K562 (cell line): Measurements from ENCODE around the gene PRPF38A. TPM values are rescaled to one million over a fixed set of nuclear protein-coding genes. Genes with fewer than 3 reads are reported as not detected.
A peak's percentile ranks its signal among the peaks of the same experiment; 100 is the strongest.

Experiments used
- ARNT ChIP-seq, 2 experiments: fragments of 450-650 bp; IDR thresholded peaks; 2 replicates each; pipeline ENCODE4 v1.6.1; 2016; ENCODE audit warnings: mild to moderate bottlenecking in 1 of 2
- ASH1L ChIP-seq: fragments of 450-650 bp; IDR thresholded peaks from 2 replicates; pipeline ENCODE4 v1.6.1; 2018; ENCODE audit warnings: borderline replicate concordance, mild to moderate bottlenecking, low read depth; ENCODE audit not compliant: partially characterized antibody
- ATF2 ChIP-seq: sonication (generic); formaldehyde crosslinking; IDR thresholded peaks from 2 replicates; pipeline ENCODE4 v1.8.1; 2022; ENCODE audit warnings: missing genetic modification reagents
- CBX2 ChIP-seq: fragments of 200-600 bp; sonication (generic); IDR thresholded peaks from one replicate; pipeline ENCODE4 v1.6.1; 2012; ENCODE audit warnings: mild to moderate bottlenecking, low read length, inconsistent platforms; ENCODE audit not compliant: insufficient read depth, poor library complexity, severe bottlenecking
- EP400 ChIP-seq: fragments of 450-650 bp; IDR thresholded peaks from 2 replicates; pipeline ENCODE4 v1.6.1; 2017; ENCODE audit warnings: antibody characterized with exemption, mild to moderate bottlenecking, moderate library complexity
- KDM4B ChIP-seq, 2 experiments: fragments of 450-650 bp in 1 of 2; sonication (generic) in 1 of 2; IDR thresholded peaks; 2 replicates each; pipeline ENCODE4 v1.6.1; 2016 to 2017; ENCODE audit warnings: borderline replicate concordance in 2 of 2, antibody characterized with exemption in 1 of 2, low read depth in 1 of 2, mild to moderate bottlenecking in 1 of 2
- NR2C1 ChIP-seq, 2 experiments: fragments of 450-650 bp; IDR thresholded peaks; 2 replicates each; pipeline ENCODE4 v1.6.1; 2017; ENCODE audit warnings: mild to moderate bottlenecking in 2 of 2, antibody characterized with exemption in 1 of 2, inconsistent platforms in 1 of 2, missing compliant biosample characterization in 1 of 2, missing genetic modification characterization in 1 of 2
- RAD21 ChIP-seq, 2 experiments: fragments of 250-450 bp in 1 of 2; fragments of 450-650 bp in 1 of 2; sonication (Bioruptor Pico) in 1 of 2; formaldehyde crosslinking in 1 of 2; IDR thresholded peaks in 1 of 2; conservative IDR thresholded peaks in 1 of 2; 2 replicates each; pipeline versions ENCODE4 v1.4.0 to v1.8.0; 2020 to 2022; ENCODE audit warnings: mild to moderate bottlenecking in 2 of 2, moderate library complexity in 1 of 2
- RBM25 ChIP-seq: fragments of 200-400 bp; formaldehyde crosslinking; IDR thresholded peaks from 2 replicates; pipeline ENCODE4 v1.6.1; 2018; ENCODE audit warnings: low read length, low read depth, moderate library complexity; ENCODE audit not compliant: severe bottlenecking
- SFPQ ChIP-seq: fragments of 200-400 bp; formaldehyde crosslinking; IDR thresholded peaks from 2 replicates; pipeline ENCODE4 v1.6.1; 2017; ENCODE audit warnings: mild to moderate bottlenecking, low read depth, low read length, moderate library complexity
- STAT5A ChIP-seq: IDR thresholded peaks from 2 replicates; pipeline ENCODE4 v1.6.1; 2012; ENCODE audit warnings: low read length, inconsistent platforms, borderline replicate concordance
- UBTF ChIP-seq, 2 experiments: IDR thresholded peaks; 2 replicates each; pipeline ENCODE4 v1.6.1; 2012; ENCODE audit warnings: improper control_type of control experiment in 2 of 2, low read depth in 2 of 2, low read length in 2 of 2, borderline replicate concordance in 1 of 2
- ZBTB9 ChIP-seq: fragments of 450-650 bp; formaldehyde crosslinking; IDR thresholded peaks from 2 replicates; pipeline ENCODE4 v1.4.0; 2020; ENCODE audit warnings: mild to moderate bottlenecking, moderate library complexity
- ZEB2 ChIP-seq: fragments of 450-650 bp; IDR thresholded peaks from 2 replicates; pipeline ENCODE4 v1.6.1; 2016
- ZNF280B ChIP-seq: fragments of 250-450 bp; sonication (Bioruptor Pico); IDR thresholded peaks from 2 replicates; pipeline ENCODE4 v1.5.1; 2021; ENCODE audit warnings: mild to moderate bottlenecking
- ZNF3 ChIP-seq: fragments of 250-450 bp; sonication (Bioruptor Pico); IDR thresholded peaks from 2 replicates; pipeline ENCODE4 v1.5.0; 2021; ENCODE audit warnings: mild to moderate bottlenecking, moderate library complexity
- ZNF644 ChIP-seq: fragments of 200-800 bp; sonication (Bioruptor generic); IDR thresholded peaks from 2 replicates; pipeline ENCODE4 v1.6.1; 2016; ENCODE audit warnings: low read depth, missing genetic modification characterization, missing compliant biosample characterization
- polyA plus RNA-seq, 8 experiments: library from polyadenylated mRNA; depleted of rRNA in 4 of 8; stranded (reverse) in 5 of 8; unstranded in 3 of 8; fragments of >200 nt; fragmentation: Nextera tagmentation in 2 of 8; fragmentation: Illumina TruSeq in 1 of 8; extraction: Ambion mirVana in 2 of 8; extraction: Trizol in 1 of 8; gene quantifications; 2 replicates each; pipeline versions ENCODE4 v1.2.1 to v1.2.3, GENCODE V29; 2011 to 2014; ENCODE audit warnings: inconsistent platforms in 1 of 8, missing spikeins in 1 of 8
- total RNA-seq, 7 experiments: library from RNA; depleted of rRNA in 6 of 7; stranded (reverse); fragments of >200 nt in 6 of 7; fragmentation: Illumina TruSeq in 2 of 7; extraction: Trizol in 2 of 7; gene quantifications; 2 replicates each; pipeline versions ENCODE4 v1.2.1 to v1.2.3, GENCODE V29; 2011 to 2021; ENCODE audit warnings: low replicate concordance in 1 of 7

PRPF38A gene
- total and polyA plus RNA-seq, 9 of the 15 experiments (the other 6 are each of a cell fraction or from before 2014, with no cell fraction given): 53.6 to 198 (median 89.2) TPM

- TF ChIP-seq SFPQ: no peak
- TF ChIP-seq ATF2: no peak
- TF ChIP-seq EP400: no peak
- TF ChIP-seq STAT5A: no peak
- no peak for TF ChIP-seq KDM4B (IDR thresholded peaks at IDR 0.05; ENCODE audit: borderline replicate concordance in 2 of 2, low read depth in 1 of 2)
- TF ChIP-seq UBTF (IDR thresholded peaks at IDR 0.05; ENCODE audit: borderline replicate concordance in 1 of 2, low read depth in 2 of 2, low read length in 2 of 2): no peak
- TF ChIP-seq RAD21 (CRISPR knock-in tag; conservative IDR thresholded peaks at IDR 0.05 in 1 of 2, IDR thresholded peaks at IDR 0.05 in 1 of 2): 0 out of 4 replicates have a peak, but pooled peaks of 1 of the 2 experiments have one; percentile 15
- no peak for TF ChIP-seq ZNF3 (CRISPR knock-in tag)
- no peak for TF ChIP-seq ASH1L
- TF ChIP-seq ZEB2: no peak
- no peak for TF ChIP-seq ARNT (IDR thresholded peaks at IDR 0.05)
- no peak for TF ChIP-seq CBX2
- TF ChIP-seq RBM25: no peak
- no peak for TF ChIP-seq ZBTB9 (CRISPR knock-in tag)
- TF ChIP-seq ZNF644 (tag): no peak
- no peak for TF ChIP-seq NR2C1 (IDR thresholded peaks at IDR 0.05)
- no peak for TF ChIP-seq NR2C1 (tag; IDR thresholded peaks at IDR 0.05)
- no peak for TF ChIP-seq ZNF280B (CRISPR knock-in tag)
Measured at GRCh38 chr1:52424231-52424636, 19.8 kb downstream of the PRPF38A start (continued).
